CD14-positive monocyte (primary cell): Measurements from ENCODE around the gene ARL16. TPM values are rescaled to one million over a fixed set of nuclear protein-coding genes. Genes with fewer than 3 reads are reported as not detected.

ENCODE experiments used
- DNase-seq, 3 donors: peaks; one replicate each; pipeline ENCODE4 v3.0.0-alpha.2; 2011 to 2022
- H2AFZ ChIP-seq: 2 replicates; pipeline ENCODE4 v1.6.0; 2012; ENCODE audit warnings: mild to moderate bottlenecking, low read depth, low read length, inconsistent platforms; ENCODE audit not compliant: insufficient read depth, poor library complexity, severe bottlenecking
- H3K27ac ChIP-seq, 2 donors: 1 replicate in 1 of 2; 2 replicates in 1 of 2; pipeline ENCODE4 v1.5.1; 2012 to 2013; ENCODE audit warnings: low read length in 2 of 2, control low read depth in 1 of 2, inconsistent platforms in 1 of 2, low read depth in 1 of 2, mild to moderate bottlenecking in 1 of 2
- H3K27me3 ChIP-seq, 2 donors: one replicate each; pipeline versions ENCODE4 v1.6.0 to v1.6.1; 2011 to 2013; ENCODE audit warnings: low read length in 2 of 2; ENCODE audit not compliant: control insufficient read depth in 2 of 2, insufficient read depth in 2 of 2
- H3K36me3 ChIP-seq, 2 donors: replicated peaks in 1 of 2; 1 replicate in 1 of 2; 2 replicates in 1 of 2; pipeline versions ENCODE4 v1.5.1 to v1.6.1; 2012 to 2013; ENCODE audit warnings: low read length in 2 of 2, control low read depth in 1 of 2, inconsistent platforms in 1 of 2, mild to moderate bottlenecking in 1 of 2; ENCODE audit not compliant: insufficient read depth in 2 of 2, control insufficient read depth in 1 of 2
- H3K4me1 ChIP-seq, 2 donors: 1 replicate in 1 of 2; 2 replicates in 1 of 2; pipeline versions ENCODE4 v1.5.1 to v1.6.1; 2012 to 2013; ENCODE audit warnings: low read length in 2 of 2, control low read depth in 1 of 2, inconsistent platforms in 1 of 2, mild to moderate bottlenecking in 1 of 2, moderate library complexity in 1 of 2; ENCODE audit not compliant: insufficient read depth in 2 of 2, control insufficient read depth in 1 of 2
- H3K4me2 ChIP-seq: replicated peaks from 2 replicates; pipeline ENCODE3; 2012; ENCODE audit warnings: low read length, moderate library complexity, mild to moderate bottlenecking; ENCODE audit not compliant: poor library complexity, severe bottlenecking; ENCODE audit errors: extremely low read depth
- H3K4me3 ChIP-seq, 3 experiments: fragments of 200-600 bp in 1 of 3; sonication (generic) in 1 of 3; replicated peaks in 1 of 3; 1 replicate in 2 of 3; 2 replicates in 1 of 3; pipeline ENCODE4 v1.5.1; 2011 to 2013; ENCODE audit warnings: low read length in 3 of 3, mild to moderate bottlenecking in 3 of 3, control low read depth in 2 of 3, low read depth in 2 of 3, inconsistent platforms in 1 of 3, moderate library complexity in 1 of 3
- H3K79me2 ChIP-seq: 2 replicates; pipeline ENCODE4 v1.6.0; 2012; ENCODE audit warnings: mild to moderate bottlenecking, control low read depth, inconsistent platforms, low read length, moderate library complexity; ENCODE audit not compliant: insufficient read depth
- H3K9ac ChIP-seq: 2 replicates; pipeline ENCODE4 v1.6.0; 2017; ENCODE audit warnings: low read length, mild to moderate bottlenecking; ENCODE audit not compliant: insufficient read depth, poor library complexity, severe bottlenecking
- H3K9me3 ChIP-seq, 2 donors: replicated peaks in 1 of 2; 1 replicate in 1 of 2; 2 replicates in 1 of 2; pipeline versions ENCODE4 v1.5.1 to v1.6.1; 2012 to 2013; ENCODE audit warnings: low read length in 2 of 2, control low read depth in 1 of 2; ENCODE audit not compliant: control insufficient read depth in 1 of 2, insufficient read depth in 1 of 2
- H4K20me1 ChIP-seq: 2 replicates; pipeline ENCODE4 v1.6.0; 2012; ENCODE audit warnings: mild to moderate bottlenecking, low read length, control low read depth, moderate library complexity; ENCODE audit not compliant: insufficient read depth
- H3K27ac Mint-ChIP-seq, 7 donors: one replicate each; pipeline ENCODE4 v1.8.0; 2020; ENCODE audit warnings: mild to moderate bottlenecking in 7 of 7, mixed read lengths in 7 of 7, moderate library complexity in 6 of 7, inconsistent platforms in 2 of 7
- H3K27me3 Mint-ChIP-seq, 3 donors: one replicate each; pipeline ENCODE4 v1.8.0; 2021 to 2022; ENCODE audit warnings: low read depth in 3 of 3, mild to moderate bottlenecking in 3 of 3, mixed read lengths in 3 of 3, moderate library complexity in 3 of 3, inconsistent platforms in 1 of 3
- H3K36me3 Mint-ChIP-seq, 2 donors: one replicate each; pipeline ENCODE4 v1.8.0; 2020; ENCODE audit warnings: mixed read lengths in 2 of 2, inconsistent platforms in 1 of 2, mild to moderate bottlenecking in 1 of 2
- H3K4me1 Mint-ChIP-seq: one replicate; pipeline ENCODE4 v1.8.0; 2020; ENCODE audit warnings: mild to moderate bottlenecking, mixed read lengths
- H3K4me3 Mint-ChIP-seq, 2 donors: one replicate each; pipeline ENCODE4 v1.8.0; 2020; ENCODE audit warnings: mild to moderate bottlenecking in 2 of 2, mixed read lengths in 2 of 2, moderate library complexity in 1 of 2
- H3K9me3 Mint-ChIP-seq, 7 donors: one replicate each; pipeline ENCODE4 v1.8.0; 2020 to 2022; ENCODE audit warnings: mixed read lengths in 7 of 7, mild to moderate bottlenecking in 6 of 7, moderate library complexity in 6 of 7, inconsistent platforms in 2 of 7
- CTCF ChIP-seq: fragments of 200-600 bp; IDR thresholded peaks from one replicate; pipeline ENCODE4 v1.8.0; 2022; ENCODE audit warnings: antibody characterized with exemption, mild to moderate bottlenecking
- WGBS: methylation state at CpG from one replicate; pipeline ENCODE4 v1.1.5; 2013; ENCODE audit warnings: missing lambda C conversion rate; ENCODE audit not compliant: insufficient coverage; 5-methylcytosine and 5-hydroxymethylcytosine counted together
- intact Hi-C, 2 donors: fragments of 100-400 bp; cut with micrococcal nuclease; formaldehyde crosslinking; loops; one replicate each; pipeline versions ENCODE4 v1.15.0 to v1.15.1; 2023
- polyA plus RNA-seq, 3 donors: library from polyadenylated mRNA; depleted of rRNA in 1 of 3; unstranded in 2 of 3; stranded (reverse) in 1 of 3; fragments of 300-500 nt in 2 of 3; fragments of >200 nt in 1 of 3; fragmentation: Illumina TruSeq in 2 of 3; gene quantifications; 1 replicate in 2 of 3; 2 replicates in 1 of 3; pipeline ENCODE4 v1.2.3, GENCODE V29; 2012 to 2021

The ARL16 gene
- polyA plus RNA-seq, 3 donors, result 17.6 to 43.0 (median 28.7) TPM

GRCh38 chr17:81715107-81715871 lies 31.7 kb upstream of the ARL16 start:
- H3K4me3 ChIP-seq, result no peak overlapping the region
- no peak overlapping the region for H3K9ac ChIP-seq
- H3K27me3 ChIP-seq, result peaks cover 0 to 6% of the 10 kb centered on the region in 2 donors
- H4K20me1 ChIP-seq, result no peaks in the 10 kb centered on the region
- H3K4me3 Mint-ChIP-seq, result no peak overlapping the region
- peaks cover 19 to 35% of the 10 kb centered on the region in 2 donors for H3K4me1 ChIP-seq
- no peaks in the 10 kb centered on the region for H3K36me3 ChIP-seq
- H3K79me2 ChIP-seq, result peaks cover 4% of the 10 kb centered on the region
- H3K4me1 Mint-ChIP-seq, result peaks cover 23% of the 10 kb centered on the region
- H3K9me3 ChIP-seq, result no peaks in the 10 kb centered on the region
- H2AFZ ChIP-seq, result no peak overlapping the region
- no peak overlapping the region for H3K4me2 ChIP-seq
- DNase-seq, result no peak
- TF ChIP-seq CTCF, result no peak
- peaks cover 0 to 10% of the 10 kb centered on the region in 2 donors for H3K36me3 Mint-ChIP-seq
- peaks cover 0 to 17% (median 13%) of the 10 kb centered on the region in 3 donors for H3K27me3 Mint-ChIP-seq
- intact Hi-C loops, result no loop called here
- no peak overlapping the region for H3K27ac Mint-ChIP-seq
- H3K9me3 Mint-ChIP-seq, result no peaks in the 10 kb centered on the region
- WGBS, result 94% methylated on average over 26 of the region's 32 CpGs
- H3K27ac ChIP-seq, result no peak overlapping the region

- intact Hi-C loops, result loop anchor here in 1 of 2 donors (5.0 kb wide), 2 partner anchors 47 to 323 kb away; partner anchors contain the start of genes CCDC137, DCXR and OXLD1
- H3K79me2 ChIP-seq, result peaks cover 4% of the 10 kb centered on the region
- H3K4me2 ChIP-seq, result no peak overlapping the region
- H3K36me3 Mint-ChIP-seq, result peaks cover 0 to 8% of the 10 kb centered on the region in 2 donors
- H3K27ac Mint-ChIP-seq, result peak overlapping the region in 1 of 7 donors; percentile 42
- no peak overlapping the region for H3K27ac ChIP-seq
- 94% methylated on average over 31 of the region's 39 CpGs for WGBS
- peaks cover 0 to 21% (median 13%) of the 10 kb centered on the region in 3 donors for H3K27me3 Mint-ChIP-seq
- no peak overlapping the region for H3K4me3 Mint-ChIP-seq
- H3K9me3 ChIP-seq, result no peaks in the 10 kb centered on the region
- no peak for DNase-seq
- H2AFZ ChIP-seq, result no peak overlapping the region
- no peak overlapping the region for H3K4me3 ChIP-seq
- H3K36me3 ChIP-seq, result no peaks in the 10 kb centered on the region
- no peaks in the 10 kb centered on the region for H3K9me3 Mint-ChIP-seq
- no peak for TF ChIP-seq CTCF
- H3K4me1 ChIP-seq, result peaks cover 26 to 42% of the 10 kb centered on the region in 2 donors
- no peak overlapping the region for H3K9ac ChIP-seq
- no peaks in the 10 kb centered on the region for H4K20me1 ChIP-seq
- peaks cover 29% of the 10 kb centered on the region for H3K4me1 Mint-ChIP-seq
- peaks cover 0 to 8% of the 10 kb centered on the region in 2 donors for H3K27me3 ChIP-seq
Observed at GRCh38 chr17:81714412-81715106, 31.0 kb upstream of the ARL16 start.
